ENCODE results near the gene PDZD4. TPM values are rescaled to one million over a fixed set of nuclear protein-coding genes. Genes with fewer than 3 reads are reported as not detected.
A peak's percentile ranks its signal among the peaks of the same experiment; 100 is the strongest.

PDZD4 gene
- total and polyA plus RNA-seq, 9 of the 15 experiments (the other 6 are each of a cell fraction or from before 2014, with no cell fraction given) = 0.05 to 0.38 (median 0.07) TPM; not detected in 5

DNA sequence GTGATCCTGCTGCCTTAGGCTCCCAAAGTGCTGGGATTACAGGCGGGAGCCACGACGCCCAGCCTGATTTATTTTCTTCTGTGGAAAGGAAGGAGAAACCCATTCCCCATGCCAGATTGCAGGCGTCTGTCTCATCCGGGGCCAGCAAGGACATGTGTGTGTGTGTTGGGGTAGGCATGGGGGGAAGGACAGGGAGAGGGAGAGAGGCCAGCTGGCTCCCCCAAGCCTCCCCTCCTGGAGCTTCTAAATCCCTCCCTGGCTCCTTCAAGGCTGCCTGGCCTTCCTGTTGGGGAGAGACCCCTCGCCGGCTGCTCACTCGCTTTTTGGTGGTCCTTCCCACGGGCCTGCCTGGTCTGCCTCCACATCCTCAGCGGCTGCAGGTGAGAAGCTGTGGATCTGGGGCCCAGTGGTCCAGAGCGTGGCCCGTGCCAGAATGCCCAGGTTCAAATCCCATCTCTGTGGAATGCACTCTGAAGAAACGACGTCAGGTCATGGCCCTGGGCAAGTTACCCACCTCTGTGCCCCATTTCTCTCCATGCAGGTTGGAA, 67.6 kb downstream of the PDZD4 start:
- intact Hi-C loops (cut with micrococcal nuclease) = no loop called here
- Histone ChIP-seq H3K4me1 (replicated peaks in 1 of 2; ENCODE audit: control insufficient read depth in 2 of 2, insufficient read depth in 2 of 2, low read length in 2 of 2) (peaks cover 15 to 52% of the 10 kb centered on the region in 2 experiments), H4K20me1 (replicated peaks; ENCODE audit: control insufficient read depth, insufficient read depth, low read length) (no peaks in the 10 kb centered on the region), H3K27ac (ENCODE audit: extremely low read depth, low read depth, low read length) (no peak overlapping the region), H2AFZ (ENCODE audit: low read depth, low read length) (no peak overlapping the region), H3K27me3 (ENCODE audit: control insufficient read depth in 2 of 2, insufficient read depth in 2 of 2, low read length in 2 of 2) (no peaks in the 10 kb centered on the region), H3K9me3 (replicated peaks; ENCODE audit: control insufficient read depth, insufficient read depth, low read depth, low read length) (no peaks in the 10 kb centered on the region), H3K79me2 (ENCODE audit: control insufficient read depth, insufficient read depth, low read length) (peaks cover 14% of the 10 kb centered on the region), H3K36me3 (ENCODE audit: control insufficient read depth, insufficient read depth, low read length) (no peaks in the 10 kb centered on the region), H3K4me3 (no peak overlapping the region), H3K9me1 (ENCODE audit: control insufficient read depth, insufficient read depth, low read length) (no peaks in the 10 kb centered on the region), H3K9ac (ENCODE audit: insufficient read depth in 1 of 2, low read depth in 2 of 2, low read length in 2 of 2) (peak overlapping the region in 1 of 2 experiments; percentile 9; a peak in 1 of 4 replicates), H3K4me2 (ENCODE audit: insufficient read depth, low read length) (no peak overlapping the region)
- CTCF ChIA-PET (ENCODE audit: low intra/inter-chr PET ratio) = interaction anchor here (1.2 to 1.5 kb wide), 2 partner anchors 185 to 191 kb away, joined by 4 to 6 read pairs; no protein-coding TSS in a partner anchor
- POLR2A ChIA-PET = interaction anchor here (0.6 to 1.3 kb wide), 3 partner anchors 9 to 818 kb away, joined by 3 to 4 read pairs (median 3); no protein-coding TSS in a partner anchor
- no peak for ATAC-seq
- 96% methylated on average over 7 of the region's 14 CpGs for WGBS (ENCODE audit: insufficient coverage, low coverage, missing lambda C conversion rate)
- in situ Hi-C loops (cut with MboI) = no loop called here
- TF ChIP-seq NR3C1 (CRISPR knock-in tag; IDR thresholded peaks at IDR 0.05) (no peak), POLR2G (IDR thresholded peaks at IDR 0.05; ENCODE audit: low read depth, low read length) (peak; percentile 15; the same call in 1 of the 2 replicates)
- no peak for FAIRE-seq
- no TSS peak for BruUV-seq (replicated peaks)
- DNase-seq (ENCODE audit: extremely low read depth in 1 of 4, low spot score in 3 of 4) = no peak

DNA sequence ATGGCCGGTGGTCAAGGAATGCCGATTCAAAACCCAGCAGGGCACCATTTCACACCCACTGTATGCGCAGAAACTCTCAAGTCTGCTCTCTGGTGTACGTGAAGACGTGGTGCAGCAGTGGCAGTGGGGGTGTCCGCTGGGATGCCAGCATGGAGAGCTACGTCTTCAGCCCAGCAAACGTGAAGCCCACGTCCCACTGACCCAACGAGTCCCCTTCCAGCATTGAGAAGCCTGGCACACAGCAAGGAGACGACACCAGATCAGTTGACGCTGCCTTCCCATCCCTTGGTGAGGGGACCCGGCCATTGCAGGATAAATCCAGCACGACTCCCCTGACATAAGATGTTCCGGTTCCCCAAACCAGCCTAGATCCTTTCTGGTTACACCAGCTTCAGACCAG, 68.5 kb downstream of the PDZD4 start:
- Histone ChIP-seq H3K4me1 (replicated peaks in 1 of 2; ENCODE audit: control insufficient read depth in 2 of 2, insufficient read depth in 2 of 2, low read length in 2 of 2) (peaks cover 15 to 43% of the 10 kb centered on the region in 2 experiments), H3K79me2 (ENCODE audit: control insufficient read depth, insufficient read depth, low read length) (peaks cover 14% of the 10 kb centered on the region), H3K9ac (ENCODE audit: insufficient read depth in 1 of 2, low read depth in 2 of 2, low read length in 2 of 2) (no peak overlapping the region), H3K9me1 (ENCODE audit: control insufficient read depth, insufficient read depth, low read length) (no peaks in the 10 kb centered on the region), H3K36me3 (ENCODE audit: control insufficient read depth, insufficient read depth, low read length) (no peaks in the 10 kb centered on the region), H2AFZ (ENCODE audit: low read depth, low read length) (no peak overlapping the region), H3K27ac (ENCODE audit: extremely low read depth, low read depth, low read length) (no peak overlapping the region), H3K27me3 (ENCODE audit: control insufficient read depth in 2 of 2, insufficient read depth in 2 of 2, low read length in 2 of 2) (no peaks in the 10 kb centered on the region), H4K20me1 (replicated peaks; ENCODE audit: control insufficient read depth, insufficient read depth, low read length) (no peaks in the 10 kb centered on the region), H3K9me3 (replicated peaks; ENCODE audit: control insufficient read depth, insufficient read depth, low read depth, low read length) (no peaks in the 10 kb centered on the region), H3K4me3 (no peak overlapping the region), H3K4me2 (ENCODE audit: insufficient read depth, low read length) (no peak overlapping the region)
- CTCF ChIA-PET (ENCODE audit: low intra/inter-chr PET ratio) = no interaction called here
- DNase-seq (ENCODE audit: extremely low read depth in 1 of 4, low spot score in 3 of 4) (no peak), ATAC-seq (no peak), FAIRE-seq (no peak)
- intact Hi-C loops (cut with micrococcal nuclease) = no loop called here
- WGBS (ENCODE audit: insufficient coverage, low coverage, missing lambda C conversion rate) = 85% methylated on average over 14 of the region's 15 CpGs
- BruUV-seq (replicated peaks) = no TSS peak
- in situ Hi-C loops (cut with MboI) = no loop called here
- POLR2A ChIA-PET = no interaction called here
- TF ChIP-seq, protein P1, sequence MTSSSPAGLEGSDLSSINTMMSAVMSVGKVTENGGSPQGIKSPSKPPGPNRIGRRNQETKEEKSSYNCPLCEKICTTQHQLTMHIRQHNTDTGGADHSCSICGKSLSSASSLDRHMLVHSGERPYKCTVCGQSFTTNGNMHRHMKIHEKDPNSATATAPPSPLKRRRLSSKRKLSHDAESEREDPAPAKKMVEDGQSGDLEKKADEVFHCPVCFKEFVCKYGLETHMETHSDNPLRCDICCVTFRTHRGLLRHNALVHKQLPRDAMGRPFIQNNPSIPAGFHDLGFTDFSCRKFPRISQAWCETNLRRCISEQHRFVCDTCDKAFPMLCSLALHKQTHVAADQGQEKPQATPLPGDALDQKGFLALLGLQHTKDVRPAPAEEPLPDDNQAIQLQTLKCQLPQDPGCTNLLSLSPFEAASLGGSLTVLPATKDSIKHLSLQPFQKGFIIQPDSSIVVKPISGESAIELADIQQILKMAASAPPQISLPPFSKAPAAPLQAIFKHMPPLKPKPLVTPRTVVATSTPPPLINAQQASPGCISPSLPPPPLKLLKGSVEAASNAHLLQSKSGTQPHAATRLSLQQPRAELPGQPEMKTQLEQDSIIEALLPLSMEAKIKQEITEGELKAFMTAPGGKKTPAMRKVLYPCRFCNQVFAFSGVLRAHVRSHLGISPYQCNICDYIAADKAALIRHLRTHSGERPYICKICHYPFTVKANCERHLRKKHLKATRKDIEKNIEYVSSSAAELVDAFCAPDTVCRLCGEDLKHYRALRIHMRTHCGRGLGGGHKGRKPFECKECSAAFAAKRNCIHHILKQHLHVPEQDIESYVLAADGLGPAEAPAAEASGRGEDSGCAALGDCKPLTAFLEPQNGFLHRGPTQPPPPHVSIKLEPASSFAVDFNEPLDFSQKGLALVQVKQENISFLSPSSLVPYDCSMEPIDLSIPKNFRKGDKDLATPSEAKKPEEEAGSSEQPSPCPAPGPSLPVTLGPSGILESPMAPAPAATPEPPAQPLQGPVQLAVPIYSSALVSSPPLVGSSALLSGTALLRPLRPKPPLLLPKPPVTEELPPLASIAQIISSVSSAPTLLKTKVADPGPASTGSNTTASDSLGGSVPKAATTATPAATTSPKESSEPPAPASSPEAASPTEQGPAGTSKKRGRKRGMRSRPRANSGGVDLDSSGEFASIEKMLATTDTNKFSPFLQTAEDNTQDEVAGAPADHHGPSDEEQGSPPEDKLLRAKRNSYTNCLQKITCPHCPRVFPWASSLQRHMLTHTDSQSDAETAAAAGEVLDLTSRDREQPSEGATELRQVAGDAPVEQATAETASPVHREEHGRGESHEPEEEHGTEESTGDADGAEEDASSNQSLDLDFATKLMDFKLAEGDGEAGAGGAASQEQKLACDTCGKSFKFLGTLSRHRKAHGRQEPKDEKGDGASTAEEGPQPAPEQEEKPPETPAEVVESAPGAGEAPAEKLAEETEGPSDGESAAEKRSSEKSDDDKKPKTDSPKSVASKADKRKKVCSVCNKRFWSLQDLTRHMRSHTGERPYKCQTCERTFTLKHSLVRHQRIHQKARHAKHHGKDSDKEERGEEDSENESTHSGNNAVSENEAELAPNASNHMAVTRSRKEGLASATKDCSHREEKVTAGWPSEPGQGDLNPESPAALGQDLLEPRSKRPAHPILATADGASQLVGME (CRISPR knock-in tag; IDR thresholded peaks at IDR 0.05) = no peak
- TF ChIP-seq, protein P2, sequence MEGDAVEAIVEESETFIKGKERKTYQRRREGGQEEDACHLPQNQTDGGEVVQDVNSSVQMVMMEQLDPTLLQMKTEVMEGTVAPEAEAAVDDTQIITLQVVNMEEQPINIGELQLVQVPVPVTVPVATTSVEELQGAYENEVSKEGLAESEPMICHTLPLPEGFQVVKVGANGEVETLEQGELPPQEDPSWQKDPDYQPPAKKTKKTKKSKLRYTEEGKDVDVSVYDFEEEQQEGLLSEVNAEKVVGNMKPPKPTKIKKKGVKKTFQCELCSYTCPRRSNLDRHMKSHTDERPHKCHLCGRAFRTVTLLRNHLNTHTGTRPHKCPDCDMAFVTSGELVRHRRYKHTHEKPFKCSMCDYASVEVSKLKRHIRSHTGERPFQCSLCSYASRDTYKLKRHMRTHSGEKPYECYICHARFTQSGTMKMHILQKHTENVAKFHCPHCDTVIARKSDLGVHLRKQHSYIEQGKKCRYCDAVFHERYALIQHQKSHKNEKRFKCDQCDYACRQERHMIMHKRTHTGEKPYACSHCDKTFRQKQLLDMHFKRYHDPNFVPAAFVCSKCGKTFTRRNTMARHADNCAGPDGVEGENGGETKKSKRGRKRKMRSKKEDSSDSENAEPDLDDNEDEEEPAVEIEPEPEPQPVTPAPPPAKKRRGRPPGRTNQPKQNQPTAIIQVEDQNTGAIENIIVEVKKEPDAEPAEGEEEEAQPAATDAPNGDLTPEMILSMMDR (IDR thresholded peaks at IDR 0.05 in 2 of 3, conservative IDR thresholded peaks at IDR 0.05 in 1 of 3; ENCODE audit: insufficient read depth in 2 of 3, low read depth in 1 of 3, low read length in 3 of 3) = 0 out of 6 replicates have a peak, but pooled peaks of 1 of the 3 experiments have one; percentile 11

All from K562 (cell line).